ENCODE measurements around the gene BLVRB.

- TF ChIP-seq, protein P1, sequence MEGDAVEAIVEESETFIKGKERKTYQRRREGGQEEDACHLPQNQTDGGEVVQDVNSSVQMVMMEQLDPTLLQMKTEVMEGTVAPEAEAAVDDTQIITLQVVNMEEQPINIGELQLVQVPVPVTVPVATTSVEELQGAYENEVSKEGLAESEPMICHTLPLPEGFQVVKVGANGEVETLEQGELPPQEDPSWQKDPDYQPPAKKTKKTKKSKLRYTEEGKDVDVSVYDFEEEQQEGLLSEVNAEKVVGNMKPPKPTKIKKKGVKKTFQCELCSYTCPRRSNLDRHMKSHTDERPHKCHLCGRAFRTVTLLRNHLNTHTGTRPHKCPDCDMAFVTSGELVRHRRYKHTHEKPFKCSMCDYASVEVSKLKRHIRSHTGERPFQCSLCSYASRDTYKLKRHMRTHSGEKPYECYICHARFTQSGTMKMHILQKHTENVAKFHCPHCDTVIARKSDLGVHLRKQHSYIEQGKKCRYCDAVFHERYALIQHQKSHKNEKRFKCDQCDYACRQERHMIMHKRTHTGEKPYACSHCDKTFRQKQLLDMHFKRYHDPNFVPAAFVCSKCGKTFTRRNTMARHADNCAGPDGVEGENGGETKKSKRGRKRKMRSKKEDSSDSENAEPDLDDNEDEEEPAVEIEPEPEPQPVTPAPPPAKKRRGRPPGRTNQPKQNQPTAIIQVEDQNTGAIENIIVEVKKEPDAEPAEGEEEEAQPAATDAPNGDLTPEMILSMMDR (IDR thresholded peaks at IDR 0.05; ENCODE audit: extremely low read depth in 1 of 2, insufficient read depth in 1 of 2, low read depth in 1 of 2, low read length in 2 of 2) = no peak
- TF ChIP-seq MAX (IDR thresholded peaks at IDR 0.05; ENCODE audit: insufficient read depth, insufficient read length) (no peak), POLR2A (IDR thresholded peaks at IDR 0.05; ENCODE audit: low read depth, low read length) (peak; percentile 31), EZH2 (IDR thresholded peaks at IDR 0.05; ENCODE audit: borderline replicate concordance, low read depth, low read length, severe bottlenecking) (no peak), POLR2AphosphoS5 (IDR thresholded peaks at IDR 0.05; ENCODE audit: insufficient read depth, low read depth, low read length) (no peak), JUN (IDR thresholded peaks at IDR 0.05; ENCODE audit: borderline replicate concordance, insufficient read depth, insufficient read length, low read depth) (no peak), FOS (IDR thresholded peaks at IDR 0.05; ENCODE audit: borderline replicate concordance, insufficient read depth, low read length) (no peak)
Measured at GRCh38 chr19:40424637-40425449, 40.7 kb downstream of the BLVRB start.
